Keratinocyte (primary cell): ENCODE data around the gene PCNX4. TPM values are rescaled to one million over a fixed set of nuclear protein-coding genes. Genes with fewer than 3 reads are reported as not detected.

Experiments
- DNase-seq: peaks from one replicate; pipeline ENCODE4 v3.0.0-alpha.2; 2011; ENCODE audit warnings: low read depth, missing footprints, low spot score
- FAIRE-seq: peaks from 2 replicates; lab custom pipeline; 2011; peaks lifted over from hg19 to GRCh38; lab: Jason Lieb, UNC
- H2AFZ ChIP-seq: 2 replicates; pipeline ENCODE4 v1.6.0; 2012; ENCODE audit warnings: low read length, control low read depth, inconsistent platforms; ENCODE audit not compliant: control insufficient read depth
- H3K27ac ChIP-seq: 2 replicates; pipeline ENCODE4 v1.5.1; 2011; ENCODE audit warnings: low read length; ENCODE audit not compliant: control insufficient read depth, insufficient read depth
- H3K27me3 ChIP-seq: 3 replicates; pipeline ENCODE4 v1.6.0; 2011; ENCODE audit warnings: low read length; ENCODE audit not compliant: control insufficient read depth, insufficient read depth; ENCODE audit errors: extremely low read depth
- H3K36me3 ChIP-seq, 2 experiments: 2 replicates in 1 of 2; 3 replicates in 1 of 2; pipeline ENCODE4 v1.5.1; 2011; ENCODE audit warnings: low read length in 2 of 2, mild to moderate bottlenecking in 1 of 2; ENCODE audit not compliant: control insufficient read depth in 2 of 2, insufficient read depth in 2 of 2; ENCODE audit errors: extremely low read depth in 1 of 2
- H3K4me1 ChIP-seq: 3 replicates; pipeline ENCODE4 v1.5.1; 2011; ENCODE audit warnings: low read length; ENCODE audit not compliant: control insufficient read depth, insufficient read depth; ENCODE audit errors: extremely low read depth
- H3K4me2 ChIP-seq: 3 replicates; pipeline ENCODE4 v1.6.0; 2011; ENCODE audit warnings: low read depth, low read length; ENCODE audit not compliant: control insufficient read depth, insufficient read depth; ENCODE audit errors: extremely low read depth
- H3K4me3 ChIP-seq, 3 experiments: fragments of 200-600 bp in 1 of 3; sonication (generic) in 1 of 3; 2 replicates in 2 of 3; 3 replicates in 1 of 3; pipeline ENCODE4 v1.5.1; 2011 to 2016; ENCODE audit warnings: low read length in 3 of 3, mild to moderate bottlenecking in 3 of 3, control low read depth in 2 of 3, inconsistent platforms in 1 of 3, low read depth in 1 of 3, mixed read lengths in 1 of 3, mixed run types in 1 of 3, moderate library complexity in 1 of 3; ENCODE audit not compliant: control insufficient read depth in 2 of 3, insufficient read depth in 2 of 3; ENCODE audit errors: extremely low read depth in 1 of 3
- H3K79me2 ChIP-seq: 2 replicates; pipeline ENCODE4 v1.6.0; 2012; ENCODE audit warnings: low read length; ENCODE audit not compliant: control insufficient read depth, insufficient read depth
- H3K9ac ChIP-seq: 3 replicates; pipeline ENCODE4 v1.6.0; 2011; ENCODE audit warnings: low read length; ENCODE audit not compliant: control insufficient read depth, insufficient read depth; ENCODE audit errors: extremely low read depth
- H3K9me1 ChIP-seq: 3 replicates; pipeline ENCODE4 v1.6.0; 2011; ENCODE audit warnings: low read length; ENCODE audit not compliant: control insufficient read depth, insufficient read depth; ENCODE audit errors: extremely low read depth
- H3K9me3 ChIP-seq: 2 replicates; pipeline ENCODE4 v1.5.1; 2012; ENCODE audit warnings: low read depth, low read length; ENCODE audit not compliant: control insufficient read depth
- H4K20me1 ChIP-seq: 3 replicates; pipeline ENCODE4 v1.6.0; 2011; ENCODE audit warnings: low read length; ENCODE audit not compliant: control insufficient read depth, insufficient read depth; ENCODE audit errors: extremely low read depth
- EZH2 ChIP-seq: IDR thresholded peaks from one replicate; pipeline ENCODE4 v1.6.1; 2012; ENCODE audit warnings: inconsistent platforms, mild to moderate bottlenecking, low read length, moderate library complexity
- dilution Hi-C: fragments of 300-500 bp; cut with MboI; formaldehyde crosslinking; loops from one replicate; pipeline ENCODE4 v1.7.0; 2020; ENCODE audit warnings: low sequenced_read_pairs; ENCODE audit not compliant: extremely low pct_ligation_motif_present
- polyA plus RNA-seq, 5 experiments: library from polyadenylated mRNA; depleted of rRNA in 3 of 5; stranded (reverse) in 3 of 5; stranded (forward) in 1 of 5; unstranded in 1 of 5; fragments of >200 nt; gene quantifications; 1 replicate in 1 of 5; 2 replicates in 3 of 5; 3 replicates in 1 of 5; pipeline versions ENCODE4 v1.2.1 to v1.2.3, GENCODE V29; 2011 to 2012; ENCODE audit warnings: missing spikeins in 2 of 5, low read depth in 1 of 5, low replicate concordance in 1 of 5
- TF ChIP-seq, protein P1 (sequence below), 3 experiments: IDR thresholded peaks in 1 of 3; conservative IDR thresholded peaks in 1 of 3; optimal IDR thresholded peaks in 1 of 3; 2 replicates in 2 of 3; 3 replicates in 1 of 3; pipeline versions ENCODE3 to v1.5.1; 2011; ENCODE audit warnings: low read length in 3 of 3, mild to moderate bottlenecking in 3 of 3, moderate library complexity in 2 of 3, control low read depth in 1 of 3, inconsistent platforms in 1 of 3; ENCODE audit not compliant: insufficient read depth in 2 of 3; ENCODE audit errors: extremely low read depth in 1 of 3

Gene PCNX4
- polyA plus RNA-seq, 1 donor (not counting 4 experiments of a cell fraction or from before 2014, with no cell fraction given): 49.8 TPM

- Histone ChIP-seq H3K4me1 (peaks cover 6% of the 10 kb centered on the region), H3K4me2 (peak overlapping the region; percentile 19), H3K9me1 (no peaks in the 10 kb centered on the region), H3K27me3 (no peaks in the 10 kb centered on the region), H3K9me3 (no peaks in the 10 kb centered on the region), H3K4me3 (no peak overlapping the region), H3K79me2 (no peaks in the 10 kb centered on the region), H3K27ac (no peak overlapping the region), H2AFZ (no peak overlapping the region), H3K9ac (no peak overlapping the region), H4K20me1 (no peaks in the 10 kb centered on the region), H3K36me3 (no peaks in the 10 kb centered on the region)
- TF ChIP-seq EZH2: no peak
- TF ChIP-seq, protein P1, sequence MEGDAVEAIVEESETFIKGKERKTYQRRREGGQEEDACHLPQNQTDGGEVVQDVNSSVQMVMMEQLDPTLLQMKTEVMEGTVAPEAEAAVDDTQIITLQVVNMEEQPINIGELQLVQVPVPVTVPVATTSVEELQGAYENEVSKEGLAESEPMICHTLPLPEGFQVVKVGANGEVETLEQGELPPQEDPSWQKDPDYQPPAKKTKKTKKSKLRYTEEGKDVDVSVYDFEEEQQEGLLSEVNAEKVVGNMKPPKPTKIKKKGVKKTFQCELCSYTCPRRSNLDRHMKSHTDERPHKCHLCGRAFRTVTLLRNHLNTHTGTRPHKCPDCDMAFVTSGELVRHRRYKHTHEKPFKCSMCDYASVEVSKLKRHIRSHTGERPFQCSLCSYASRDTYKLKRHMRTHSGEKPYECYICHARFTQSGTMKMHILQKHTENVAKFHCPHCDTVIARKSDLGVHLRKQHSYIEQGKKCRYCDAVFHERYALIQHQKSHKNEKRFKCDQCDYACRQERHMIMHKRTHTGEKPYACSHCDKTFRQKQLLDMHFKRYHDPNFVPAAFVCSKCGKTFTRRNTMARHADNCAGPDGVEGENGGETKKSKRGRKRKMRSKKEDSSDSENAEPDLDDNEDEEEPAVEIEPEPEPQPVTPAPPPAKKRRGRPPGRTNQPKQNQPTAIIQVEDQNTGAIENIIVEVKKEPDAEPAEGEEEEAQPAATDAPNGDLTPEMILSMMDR (optimal IDR thresholded peaks at IDR 0.05 in 1 of 3, IDR thresholded peaks at IDR 0.05 in 1 of 3, conservative IDR thresholded peaks at IDR 0.05 in 1 of 3; ENCODE audit: extremely low read depth in 1 of 3, insufficient read depth in 2 of 3, low read length in 3 of 3): no peak
- dilution Hi-C loops: no loop called here
- DNase-seq (no peak), FAIRE-seq (no peak)
Observed at GRCh38 chr14:60061371-60061770, 30.4 kb upstream of the PCNX4 start.

DNA sequence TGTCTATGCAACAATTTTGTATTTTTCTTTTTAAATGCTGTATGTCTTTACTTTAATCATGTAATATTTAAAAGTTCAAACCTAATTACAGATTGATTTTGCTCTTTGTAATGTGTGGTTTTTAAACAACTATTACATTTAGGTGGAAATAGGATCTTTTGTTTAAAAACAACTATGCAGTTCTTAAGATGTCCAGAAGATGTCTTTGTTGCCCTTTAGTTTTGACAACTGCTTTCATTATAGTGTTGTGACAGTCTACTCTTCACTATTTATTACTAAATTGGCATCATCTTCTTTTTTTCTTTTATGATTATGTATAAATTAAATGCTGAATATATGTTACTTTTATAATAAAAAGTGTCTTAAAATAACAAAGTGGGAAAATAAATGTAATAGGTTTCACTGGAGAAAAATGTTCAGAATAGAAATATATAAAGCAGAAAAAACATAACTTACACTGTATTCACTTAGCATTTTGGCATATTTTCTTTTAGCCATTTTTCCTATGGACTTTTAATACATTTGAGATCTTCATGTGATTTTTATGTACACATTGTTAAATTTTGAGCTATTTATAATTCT lies 27.1 kb upstream of the PCNX4 start:
- dilution Hi-C loops: no loop called here
- H3K4me1 ChIP-seq: peaks cover 6% of the 10 kb centered on the region
- H3K9ac ChIP-seq: no peak overlapping the region
- no peaks in the 10 kb centered on the region for H3K79me2 ChIP-seq
- H2AFZ ChIP-seq: no peak overlapping the region
- H3K9me1 ChIP-seq: no peaks in the 10 kb centered on the region
- no peaks in the 10 kb centered on the region for H3K36me3 ChIP-seq
- FAIRE-seq: no peak
- TF ChIP-seq EZH2: no peak
- TF ChIP-seq, protein P1 (optimal IDR thresholded peaks at IDR 0.05 in 1 of 3, IDR thresholded peaks at IDR 0.05 in 1 of 3, conservative IDR thresholded peaks at IDR 0.05 in 1 of 3; ENCODE audit: extremely low read depth in 1 of 3, insufficient read depth in 2 of 3, low read length in 3 of 3): peak in 2 of 3 experiments; percentile 30 to 38
- no peak for DNase-seq
- H3K27me3 ChIP-seq: no peaks in the 10 kb centered on the region
- H3K4me3 ChIP-seq: no peak overlapping the region
- H3K4me2 ChIP-seq: no peak overlapping the region
- no peak overlapping the region for H3K27ac ChIP-seq
- H3K9me3 ChIP-seq: no peaks in the 10 kb centered on the region
- no peaks in the 10 kb centered on the region for H4K20me1 ChIP-seq
